ENCODE data around the gene MAPKAPK3. TPM values are rescaled to one million over a fixed set of nuclear protein-coding genes. Genes with fewer than 3 reads are reported as not detected.
A peak's percentile ranks its signal among the peaks of the same experiment; 100 is the strongest.

The MAPKAPK3 gene
- total and polyA plus RNA-seq, 2 experiments from 2014 or later = 33.2 to 72.1 TPM

- H3K9me2 ChIP-seq (ENCODE audit: insufficient read depth) = no peaks in the 10 kb centered on the region
- no peaks in the 10 kb centered on the region for H3K27me3 ChIP-seq (replicated peaks; ENCODE audit: insufficient read depth)
- H3K27ac ChIP-seq = peak overlapping the region; percentile 46
- H2AFZ ChIP-seq = no peak overlapping the region
- DNase-seq = no peak
- H3F3A ChIP-seq (ENCODE audit: insufficient read depth) = no peaks in the 10 kb centered on the region
- no peak overlapping the region for H3K4me3 ChIP-seq
- no peaks in the 10 kb centered on the region for H3K79me2 ChIP-seq (ENCODE audit: insufficient read depth)
- peaks cover 22% of the 10 kb centered on the region for H3K4me1 ChIP-seq (ENCODE audit: insufficient read depth)
- 95 to 100% methylated on average over 3 of the region's 3 CpGs for WGBS, 2 experiments (ENCODE audit: low coverage in 1 of 2, low lambda C conversion rate in 2 of 2, missing lambda C conversion rate in 2 of 2)
- no peak overlapping the region for H3K9ac ChIP-seq
- no peaks in the 10 kb centered on the region for H3K36me3 ChIP-seq (ENCODE audit: low read depth)
- no peaks in the 10 kb centered on the region for H3K9me3 ChIP-seq (ENCODE audit: low read depth)
- TF ChIP-seq EZH2 (IDR thresholded peaks at IDR 0.05; ENCODE audit: insufficient read depth, poor library complexity, severe bottlenecking) (no peak), EZH2phosphoT487 (IDR thresholded peaks at IDR 0.05; ENCODE audit: insufficient read depth, low read depth) (no peak)
- H3K4me2 ChIP-seq (ENCODE audit: unreplicated experiment) = peak overlapping the region; percentile 34
- no peaks in the 10 kb centered on the region for H4K20me1 ChIP-seq (ENCODE audit: insufficient read depth)
- in situ Hi-C loops (cut with MboI) = no loop called here
Measured at GRCh38 chr3:50657816-50658215, 40.9 kb downstream of the MAPKAPK3 start.

- Histone ChIP-seq H3K9ac (no peak overlapping the region), H3K36me3 (ENCODE audit: low read depth) (no peaks in the 10 kb centered on the region), H3K4me1 (ENCODE audit: insufficient read depth) (peaks cover 26% of the 10 kb centered on the region), H3K9me2 (ENCODE audit: insufficient read depth) (no peaks in the 10 kb centered on the region), H2AFZ (no peak overlapping the region), H3K4me2 (ENCODE audit: unreplicated experiment) (peak overlapping the region; percentile 34), H3K27me3 (replicated peaks; ENCODE audit: insufficient read depth) (no peaks in the 10 kb centered on the region), H3K9me3 (ENCODE audit: low read depth) (no peaks in the 10 kb centered on the region), H3K4me3 (no peak overlapping the region), H3K27ac (peak overlapping the region; percentile 46), H3K79me2 (ENCODE audit: insufficient read depth) (no peaks in the 10 kb centered on the region), H4K20me1 (ENCODE audit: insufficient read depth) (no peaks in the 10 kb centered on the region), H3F3A (ENCODE audit: insufficient read depth) (no peaks in the 10 kb centered on the region)
- WGBS, 2 experiments (ENCODE audit: low coverage in 1 of 2, low lambda C conversion rate in 2 of 2, missing lambda C conversion rate in 2 of 2) = 58 to 67% methylated on average over 6 of the region's 6 CpGs
- TF ChIP-seq EZH2 (IDR thresholded peaks at IDR 0.05; ENCODE audit: insufficient read depth, poor library complexity, severe bottlenecking) (no peak), EZH2phosphoT487 (IDR thresholded peaks at IDR 0.05; ENCODE audit: insufficient read depth, low read depth) (no peak)
- in situ Hi-C loops (cut with MboI) = no loop called here
- peak; percentile 90 for DNase-seq
Measured at GRCh38 chr3:50658416-50658815, 41.5 kb downstream of the MAPKAPK3 start.

GRCh38 chr3:50658831-50659230, 41.9 kb downstream of the MAPKAPK3 start:
- in situ Hi-C loops (cut with MboI) = no loop called here
- H3K9me3 ChIP-seq (ENCODE audit: low read depth) = no peaks in the 10 kb centered on the region
- no peak overlapping the region for H2AFZ ChIP-seq
- no peak overlapping the region for H3K9ac ChIP-seq
- no peaks in the 10 kb centered on the region for H3K9me2 ChIP-seq (ENCODE audit: insufficient read depth)
- no peak overlapping the region for H3K27ac ChIP-seq
- no peaks in the 10 kb centered on the region for H3F3A ChIP-seq (ENCODE audit: insufficient read depth)
- no peak overlapping the region for H3K4me2 ChIP-seq (ENCODE audit: unreplicated experiment)
- no peaks in the 10 kb centered on the region for H3K36me3 ChIP-seq (ENCODE audit: low read depth)
- peaks cover 26% of the 10 kb centered on the region for H3K4me1 ChIP-seq (ENCODE audit: insufficient read depth)
- H3K79me2 ChIP-seq (ENCODE audit: insufficient read depth) = no peaks in the 10 kb centered on the region
- no peaks in the 10 kb centered on the region for H4K20me1 ChIP-seq (ENCODE audit: insufficient read depth)
- TF ChIP-seq EZH2phosphoT487 (IDR thresholded peaks at IDR 0.05; ENCODE audit: insufficient read depth, low read depth) (no peak), EZH2 (IDR thresholded peaks at IDR 0.05; ENCODE audit: insufficient read depth, poor library complexity, severe bottlenecking) (no peak)
- no peak for DNase-seq
- 91 to 100% methylated on average over 3 of the region's 3 CpGs for WGBS, 2 experiments (ENCODE audit: low coverage in 1 of 2, low lambda C conversion rate in 2 of 2, missing lambda C conversion rate in 2 of 2)
- H3K27me3 ChIP-seq (replicated peaks; ENCODE audit: insufficient read depth) = no peaks in the 10 kb centered on the region
- no peak overlapping the region for H3K4me3 ChIP-seq

GRCh38 chr3:50660386-50660785, 43.4 kb downstream of the MAPKAPK3 start:
- in situ Hi-C loops (cut with MboI) = no loop called here
- Histone ChIP-seq H3K9me2 (ENCODE audit: insufficient read depth) (no peaks in the 10 kb centered on the region), H3F3A (ENCODE audit: insufficient read depth) (0 out of 2 replicates have a peak, but pooled peaks cover 8% of the 10 kb centered on the region), H3K9ac (no peak overlapping the region), H3K4me2 (ENCODE audit: unreplicated experiment) (no peak overlapping the region), H2AFZ (no peak overlapping the region), H3K9me3 (ENCODE audit: low read depth) (no peaks in the 10 kb centered on the region), H3K27me3 (replicated peaks; ENCODE audit: insufficient read depth) (no peaks in the 10 kb centered on the region), H3K4me1 (ENCODE audit: insufficient read depth) (peaks cover 24% of the 10 kb centered on the region), H3K4me3 (no peak overlapping the region), H4K20me1 (ENCODE audit: insufficient read depth) (no peaks in the 10 kb centered on the region), H3K79me2 (ENCODE audit: insufficient read depth) (no peaks in the 10 kb centered on the region), H3K27ac (no peak overlapping the region), H3K36me3 (ENCODE audit: low read depth) (no peaks in the 10 kb centered on the region)
- TF ChIP-seq EZH2 (IDR thresholded peaks at IDR 0.05; ENCODE audit: insufficient read depth, poor library complexity, severe bottlenecking) = no peak
- no peak for TF ChIP-seq EZH2phosphoT487 (IDR thresholded peaks at IDR 0.05; ENCODE audit: insufficient read depth, low read depth)
- no peak for DNase-seq
- 90 to 92% methylated on average over 10 of the region's 10 CpGs for WGBS, 2 experiments (ENCODE audit: low coverage in 1 of 2, low lambda C conversion rate in 2 of 2, missing lambda C conversion rate in 2 of 2)

Data from GM23248 (cell line).